UCSD-AML1 (cell line): ENCODE measurements around the gene LRRC28.

Source experiments
- DNase-seq: peaks from one replicate; lab custom pipeline; 2025; ENCODE audit not compliant: unreplicated experiment; lab: John Stamatoyannopoulos, UW

The LRRC28 gene

GRCh38 chr15:99305761-99306505 lies 54.7 kb downstream of the LRRC28 start:
- DNase-seq: no peak

- no peak for DNase-seq
Observed at GRCh38 chr15:99306694-99307338, 55.5 kb downstream of the LRRC28 start.

- no peak for DNase-seq
Observed at GRCh38 chr15:99307735-99308134, 56.5 kb downstream of the LRRC28 start.

GRCh38 chr15:99310745-99311144 lies 59.5 kb downstream of the LRRC28 start:
- no peak for DNase-seq

- DNase-seq: no peak
Observed at GRCh38 chr15:99312228-99312627, 60.9 kb downstream of the LRRC28 start.

DNA sequence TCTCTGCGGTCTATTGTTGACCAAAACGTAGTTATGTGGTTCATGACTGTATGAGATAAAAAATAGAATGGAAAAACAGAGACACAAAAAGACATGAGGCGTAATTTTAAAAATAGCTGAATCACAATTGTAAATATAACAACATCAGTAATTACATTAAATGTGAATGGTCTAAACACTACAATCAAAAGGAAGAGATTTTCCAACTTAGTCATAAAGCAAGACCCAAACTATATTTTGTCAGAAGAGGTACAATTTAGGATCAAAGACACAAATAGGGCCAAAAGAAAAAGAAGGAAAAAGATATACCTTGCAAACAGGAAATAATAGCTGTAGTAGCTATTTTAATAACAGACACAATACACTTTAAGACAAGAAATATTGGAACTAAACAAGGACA lies 61.5 kb downstream of the LRRC28 start:
- no peak for DNase-seq

GRCh38 chr15:99315636-99316035 lies 64.4 kb downstream of the LRRC28 start:
- no peak for DNase-seq

GRCh38 chr15:99320374-99321215 lies 69.3 kb downstream of the LRRC28 start:
- DNase-seq: no peak

DNA sequence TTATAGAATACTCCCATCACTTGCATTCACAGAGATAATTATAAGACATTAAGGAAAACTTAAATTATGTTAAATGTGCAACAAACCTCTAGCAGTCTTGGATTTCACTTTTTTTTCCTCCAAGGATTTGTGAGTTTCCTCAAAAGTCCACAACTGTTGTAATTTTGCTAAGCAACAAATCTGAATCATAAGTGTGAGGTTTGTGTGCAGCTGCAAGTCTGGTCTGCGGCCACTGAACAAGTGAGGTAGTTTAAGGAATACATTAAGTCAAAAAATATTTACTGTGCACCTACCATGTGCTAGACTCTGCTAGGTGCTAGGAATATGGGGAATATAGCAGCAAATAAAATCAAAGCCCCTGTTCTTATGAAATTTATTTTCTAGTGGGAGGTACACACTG lies 70.2 kb downstream of the LRRC28 start:
- DNase-seq: no peak

DNA sequence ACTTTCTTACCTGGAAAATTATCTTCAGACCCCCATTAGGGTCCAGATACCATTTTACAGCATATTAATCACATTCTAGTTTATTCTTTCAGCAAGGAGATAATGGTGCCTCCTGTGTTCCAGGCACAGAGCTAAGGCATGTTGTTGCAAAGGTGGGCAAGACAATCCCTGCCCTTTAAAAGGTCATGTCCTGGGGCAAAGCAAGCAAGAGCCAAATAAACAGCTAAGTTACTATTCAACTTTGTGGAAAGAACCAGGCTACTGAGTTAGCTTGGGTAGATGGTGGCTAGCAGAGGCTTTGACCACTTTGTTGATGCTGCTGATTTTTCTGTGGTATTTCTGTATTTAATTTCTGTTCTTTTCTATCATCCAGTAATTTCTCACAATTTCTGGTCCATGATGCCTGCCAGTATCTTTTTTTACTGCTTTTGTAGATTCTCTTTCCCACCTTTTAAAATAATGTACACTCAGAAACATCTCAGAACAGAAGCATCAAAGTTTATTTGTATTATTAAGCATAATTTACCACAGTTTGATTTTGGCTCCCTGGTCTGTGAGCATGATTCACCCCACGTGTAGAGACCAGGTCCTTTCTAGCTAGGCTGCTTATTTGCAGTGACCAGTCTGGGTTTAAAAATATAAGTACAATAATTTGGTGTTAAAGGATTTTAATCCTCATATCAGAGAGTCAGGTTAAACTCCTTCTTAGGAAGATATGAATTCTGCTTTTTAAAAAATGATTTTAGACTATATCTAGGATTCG lies 71.5 kb downstream of the LRRC28 start:
- no peak for DNase-seq

DNA sequence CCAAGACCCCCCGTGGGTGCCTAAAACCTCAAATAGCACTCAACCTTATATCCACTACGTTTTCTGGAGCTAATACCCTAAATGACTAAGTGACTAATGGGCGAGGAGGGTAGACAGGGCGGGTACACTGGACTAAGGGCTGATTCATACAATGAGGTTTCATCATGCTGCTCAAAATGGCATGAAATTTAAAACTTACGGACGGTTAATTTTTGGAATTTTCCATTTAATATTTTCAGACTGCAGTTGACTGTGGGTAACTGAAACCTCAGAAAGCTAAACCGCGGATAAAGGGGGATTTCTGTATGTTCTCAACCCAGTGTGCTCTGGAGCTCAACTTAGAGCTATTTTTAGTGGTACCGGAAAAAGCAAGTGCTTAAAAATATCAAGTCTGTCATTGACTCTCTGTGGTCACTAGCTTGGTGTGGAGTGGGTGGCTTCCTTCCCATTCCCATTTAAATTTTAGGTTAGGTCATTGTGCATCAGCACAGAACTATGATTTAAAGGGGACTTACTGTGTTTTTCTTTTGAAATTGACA lies 72.9 kb downstream of the LRRC28 start:
- peak; percentile 32 for DNase-seq

DNA sequence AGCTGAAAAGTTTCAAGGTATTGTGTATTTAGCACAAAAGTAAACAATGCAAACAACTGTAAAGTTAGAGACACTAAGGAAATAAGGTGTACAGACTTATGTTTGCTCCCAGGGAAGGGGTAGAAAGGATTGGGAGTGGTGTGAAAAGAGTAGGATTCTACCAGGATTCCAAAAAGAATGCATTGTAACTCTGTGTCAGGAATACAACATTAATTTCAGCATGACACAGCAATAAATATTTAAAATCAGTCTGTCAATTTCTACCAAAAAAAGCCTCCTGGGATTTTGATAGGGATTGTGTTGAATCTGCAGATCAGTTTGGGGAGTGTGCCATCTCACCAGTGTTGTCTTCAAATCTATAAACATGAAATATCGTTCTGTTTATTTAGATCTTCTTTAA lies 73.4 kb downstream of the LRRC28 start:
- DNase-seq: no peak

GRCh38 chr15:99326235-99326634 lies 75.0 kb downstream of the LRRC28 start:
- no peak for DNase-seq

- no peak for DNase-seq
Observed at GRCh38 chr15:99328106-99329072, 77.1 kb downstream of the LRRC28 start.

GRCh38 chr15:99331381-99331780 lies 80.1 kb downstream of the LRRC28 start:
- no peak for DNase-seq

DNA sequence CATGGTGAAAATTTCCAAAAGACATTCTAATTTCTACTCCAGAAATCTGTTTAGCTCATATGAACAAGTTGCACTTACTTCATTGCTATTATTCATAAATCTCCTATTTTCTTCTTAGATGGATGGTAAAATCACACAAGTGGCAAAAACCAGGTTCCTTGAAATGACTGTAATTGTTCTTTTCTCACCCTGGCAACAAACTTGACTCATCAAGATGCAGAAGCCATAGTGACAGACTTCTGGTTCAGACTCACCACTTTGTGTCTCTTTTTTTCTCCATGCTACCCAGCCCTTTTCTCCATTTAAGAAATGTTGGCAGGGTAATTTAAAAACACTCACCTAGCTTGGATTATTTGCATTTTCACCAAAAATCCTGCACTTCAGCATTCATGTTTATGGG lies 82.1 kb downstream of the LRRC28 start:
- no peak for DNase-seq

DNA sequence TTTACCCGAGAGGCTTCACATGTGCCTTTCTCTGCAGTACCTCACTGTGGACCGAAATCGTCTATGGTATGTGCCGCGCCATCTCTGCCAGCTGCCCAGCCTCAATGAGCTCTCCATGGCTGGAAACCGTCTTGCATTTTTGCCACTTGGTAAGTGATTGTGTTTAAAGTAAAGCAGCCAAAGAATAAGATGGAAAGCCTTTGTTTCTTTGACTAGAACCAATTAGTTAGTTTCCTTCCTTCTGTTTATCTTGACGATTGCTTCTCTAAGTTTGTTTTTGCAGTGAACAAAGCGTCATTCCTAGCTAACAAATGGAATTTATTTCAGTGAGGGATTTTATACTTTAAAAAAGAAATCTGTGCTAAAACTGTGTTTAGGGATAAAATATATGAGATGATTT lies 82.7 kb downstream of the LRRC28 start:
- no peak for DNase-seq

- DNase-seq: no peak
Observed at GRCh38 chr15:99335508-99335907, 84.2 kb downstream of the LRRC28 start.

- no peak for DNase-seq
Observed at GRCh38 chr15:99336794-99337193, 85.5 kb downstream of the LRRC28 start.

DNA sequence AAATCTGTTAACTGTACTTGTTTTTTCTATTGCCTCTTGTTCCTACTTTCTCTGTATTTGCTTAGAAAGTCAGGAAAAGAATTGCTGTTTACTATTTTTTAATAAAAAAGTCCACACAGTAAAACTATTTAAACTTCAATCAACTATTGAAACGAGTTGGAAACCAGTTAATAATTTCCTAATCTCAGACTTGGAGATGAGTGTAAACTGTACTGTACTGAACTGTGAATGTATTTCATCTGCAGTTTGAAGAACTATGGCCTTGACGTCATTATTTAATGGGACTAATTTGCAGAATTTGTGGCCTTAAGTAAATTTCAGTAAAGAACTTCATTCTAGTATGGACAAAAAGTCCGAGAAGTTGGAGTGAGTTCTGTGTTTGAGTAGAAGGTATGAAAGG lies 89.1 kb downstream of the LRRC28 start:
- no peak for DNase-seq
